ENCODE data around the gene CHRDL1.

The CHRDL1 gene

DNA sequence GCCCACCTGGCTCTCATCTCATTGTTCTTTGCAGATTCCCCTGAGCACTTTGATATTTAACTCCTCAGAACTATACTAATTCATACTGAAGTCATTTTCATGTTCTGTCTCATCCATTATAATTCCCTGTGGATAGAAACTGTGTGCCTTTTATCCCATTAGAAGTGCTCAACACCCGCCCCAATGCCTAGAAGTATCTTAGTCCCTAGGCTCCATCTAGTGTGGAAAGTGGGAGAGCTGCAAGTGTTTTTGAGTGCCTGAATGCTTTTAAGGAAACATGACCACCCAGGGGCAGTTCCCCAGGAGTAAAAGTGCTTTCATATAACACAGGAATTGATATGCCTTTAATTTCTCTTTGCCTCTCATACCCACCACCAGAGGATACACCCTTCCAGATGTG, 117.0 kb downstream of the CHRDL1 start:
- Histone ChIP-seq H3K36me3 (no peaks in the 10 kb centered on the region), H3K4me1 (no peaks in the 10 kb centered on the region), H3K9me3 (no peaks in the 10 kb centered on the region), H3K4me3 (no peak overlapping the region), H3K27ac (no peak overlapping the region), H3K27me3 (no peaks in the 10 kb centered on the region)
- TF ChIP-seq, protein P1, sequence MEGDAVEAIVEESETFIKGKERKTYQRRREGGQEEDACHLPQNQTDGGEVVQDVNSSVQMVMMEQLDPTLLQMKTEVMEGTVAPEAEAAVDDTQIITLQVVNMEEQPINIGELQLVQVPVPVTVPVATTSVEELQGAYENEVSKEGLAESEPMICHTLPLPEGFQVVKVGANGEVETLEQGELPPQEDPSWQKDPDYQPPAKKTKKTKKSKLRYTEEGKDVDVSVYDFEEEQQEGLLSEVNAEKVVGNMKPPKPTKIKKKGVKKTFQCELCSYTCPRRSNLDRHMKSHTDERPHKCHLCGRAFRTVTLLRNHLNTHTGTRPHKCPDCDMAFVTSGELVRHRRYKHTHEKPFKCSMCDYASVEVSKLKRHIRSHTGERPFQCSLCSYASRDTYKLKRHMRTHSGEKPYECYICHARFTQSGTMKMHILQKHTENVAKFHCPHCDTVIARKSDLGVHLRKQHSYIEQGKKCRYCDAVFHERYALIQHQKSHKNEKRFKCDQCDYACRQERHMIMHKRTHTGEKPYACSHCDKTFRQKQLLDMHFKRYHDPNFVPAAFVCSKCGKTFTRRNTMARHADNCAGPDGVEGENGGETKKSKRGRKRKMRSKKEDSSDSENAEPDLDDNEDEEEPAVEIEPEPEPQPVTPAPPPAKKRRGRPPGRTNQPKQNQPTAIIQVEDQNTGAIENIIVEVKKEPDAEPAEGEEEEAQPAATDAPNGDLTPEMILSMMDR (IDR thresholded peaks at IDR 0.05): no peak
- intact Hi-C loops (cut with DNase I; ENCODE audit: low total_unique reads): no loop called here
- no peak for DNase-seq

DNA sequence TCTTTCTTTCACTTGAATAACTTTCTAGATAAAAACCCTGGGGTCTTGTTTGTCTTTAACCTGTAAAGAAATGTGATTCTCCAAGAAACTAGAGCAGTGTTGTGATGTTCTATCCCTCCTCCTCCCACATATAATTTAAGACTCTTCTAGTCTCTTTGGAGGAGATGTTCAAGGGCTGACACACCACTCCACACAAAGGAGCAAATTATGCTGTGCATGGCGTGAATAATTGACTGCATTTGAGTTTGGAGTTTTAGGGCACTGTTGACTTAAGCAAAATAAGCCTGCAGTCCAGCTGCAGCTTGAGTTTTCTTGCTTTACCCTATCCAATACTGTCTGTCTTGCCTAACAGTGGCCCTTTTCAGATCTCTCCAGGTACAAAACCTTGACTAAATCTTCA, 119.7 kb downstream of the CHRDL1 start:
- no peaks in the 10 kb centered on the region for H3K4me1 ChIP-seq
- H3K9me3 ChIP-seq: no peaks in the 10 kb centered on the region
- H3K27me3 ChIP-seq: no peaks in the 10 kb centered on the region
- no peak overlapping the region for H3K4me3 ChIP-seq
- no peak overlapping the region for H3K27ac ChIP-seq
- intact Hi-C loops (cut with DNase I; ENCODE audit: low total_unique reads): no loop called here
- H3K36me3 ChIP-seq: no peaks in the 10 kb centered on the region
- TF ChIP-seq, protein P1 (IDR thresholded peaks at IDR 0.05): no peak
- DNase-seq: no peak

DNA sequence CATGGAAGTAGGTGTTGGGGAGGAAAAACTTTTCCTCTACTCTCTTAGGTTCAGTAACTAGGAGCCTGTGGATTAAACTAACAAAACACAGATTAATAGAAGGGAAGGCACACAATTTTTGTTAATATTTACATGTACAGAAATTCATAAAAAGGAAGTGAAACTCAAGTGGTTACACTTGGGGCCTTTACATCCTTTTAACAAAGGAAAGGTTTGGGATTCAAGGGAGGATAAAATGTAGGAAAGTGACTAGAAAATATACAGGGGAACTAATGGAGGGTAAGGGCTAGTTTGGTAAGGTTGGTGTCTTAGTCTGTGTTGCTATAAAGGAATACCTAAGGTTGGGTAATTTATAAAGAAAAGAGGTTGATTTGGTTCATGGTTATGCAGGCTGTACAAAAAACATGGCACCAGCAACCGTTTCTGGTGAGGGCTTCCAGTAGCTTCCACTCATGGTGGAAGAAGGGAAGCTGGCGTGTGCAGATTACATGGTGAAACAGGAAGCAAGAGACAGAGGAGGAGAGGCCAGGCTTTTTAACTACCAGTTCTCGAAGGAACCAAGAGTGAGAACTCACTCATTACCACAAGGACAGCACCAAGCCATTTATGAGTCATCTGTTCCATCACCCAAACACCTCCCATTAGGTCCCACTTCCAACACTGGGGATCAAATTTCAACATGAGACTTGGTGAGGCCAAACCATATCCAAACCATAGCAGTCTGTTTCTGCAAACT, 124.4 kb downstream of the CHRDL1 start:
- H3K9me3 ChIP-seq: no peaks in the 10 kb centered on the region
- intact Hi-C loops (cut with DNase I; ENCODE audit: low total_unique reads): no loop called here
- TF ChIP-seq, protein P1 (IDR thresholded peaks at IDR 0.05): no peak
- DNase-seq: no peak
- H3K36me3 ChIP-seq: no peaks in the 10 kb centered on the region
- no peak overlapping the region for H3K27ac ChIP-seq
- no peaks in the 10 kb centered on the region for H3K27me3 ChIP-seq
- no peak overlapping the region for H3K4me3 ChIP-seq
- H3K4me1 ChIP-seq: no peaks in the 10 kb centered on the region

DNA sequence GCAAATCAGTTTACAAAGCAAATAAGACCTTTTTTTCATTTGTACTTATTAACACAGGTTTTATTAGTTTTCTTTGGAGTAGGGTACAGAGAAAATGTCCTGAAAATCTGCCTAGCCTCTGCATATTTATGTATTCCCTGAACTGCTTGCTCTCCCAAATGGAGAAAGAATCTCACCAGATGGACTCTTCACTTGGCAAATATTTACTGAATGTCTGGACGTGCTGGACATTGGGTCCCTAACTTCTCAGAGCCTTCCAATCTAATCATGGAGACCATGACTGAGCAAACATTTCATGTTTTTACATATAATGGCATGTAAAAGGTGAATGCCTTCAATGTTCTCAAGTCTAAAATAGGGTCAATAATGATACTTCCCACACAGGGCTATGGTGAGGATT, 126.0 kb downstream of the CHRDL1 start:
- no peak for DNase-seq
- H3K27me3 ChIP-seq: no peaks in the 10 kb centered on the region

DNA sequence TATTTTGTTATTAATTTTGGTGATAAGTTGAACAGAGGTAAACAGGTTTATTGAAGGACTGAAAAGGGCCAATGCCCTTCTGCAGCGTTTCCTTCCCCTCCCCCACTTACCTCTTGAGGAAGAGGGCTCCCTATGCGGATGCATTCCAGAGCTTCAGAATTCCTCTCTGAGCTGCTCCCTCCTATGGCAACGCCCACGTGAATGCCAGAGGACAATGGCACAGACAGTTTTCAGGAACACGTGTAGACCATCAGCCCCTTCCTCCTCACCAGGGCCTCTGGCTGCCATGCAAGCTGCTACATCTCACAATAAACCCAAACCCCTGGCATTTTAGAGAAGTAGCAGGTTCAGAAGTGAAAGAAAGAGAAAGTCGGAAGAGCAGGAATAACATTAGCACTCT, 127.9 kb downstream of the CHRDL1 start:
- H3K4me3 ChIP-seq: no peak overlapping the region
- H3K4me1 ChIP-seq: no peaks in the 10 kb centered on the region
- DNase-seq: no peak
- TF ChIP-seq, protein P1 (IDR thresholded peaks at IDR 0.05): no peak
- no peaks in the 10 kb centered on the region for H3K27me3 ChIP-seq
- no peak overlapping the region for H3K27ac ChIP-seq
- H3K9me3 ChIP-seq: no peaks in the 10 kb centered on the region
- H3K36me3 ChIP-seq: no peaks in the 10 kb centered on the region
- intact Hi-C loops (cut with DNase I; ENCODE audit: low total_unique reads): no loop called here

More for the DNA sequence above, 126.0 kb downstream of the CHRDL1 start:
- no peaks in the 10 kb centered on the region for H3K36me3 ChIP-seq
- no peak overlapping the region for H3K4me3 ChIP-seq
- TF ChIP-seq, protein P1 (IDR thresholded peaks at IDR 0.05): no peak
- H3K4me1 ChIP-seq: no peaks in the 10 kb centered on the region
- no peaks in the 10 kb centered on the region for H3K9me3 ChIP-seq
- no peak overlapping the region for H3K27ac ChIP-seq
- intact Hi-C loops (cut with DNase I; ENCODE audit: low total_unique reads): no loop called here
